K562 (cell line): ENCODE measurements around the gene ELF1. TPM values are rescaled to one million over a fixed set of nuclear protein-coding genes. Genes with fewer than 3 reads are reported as not detected.

Experiments
- CEBPB ChIP-seq: fragments of 450-650 bp; IDR thresholded peaks from 2 replicates; pipeline ENCODE4 v1.6.1; 2016; ENCODE audit warnings: missing genetic modification characterization, missing compliant biosample characterization
- CHD4 ChIP-seq: fragments of 200-600 bp; sonication (generic); IDR thresholded peaks from 3 replicates; pipeline ENCODE4 v1.6.1; 2012; ENCODE audit warnings: low read depth, mild to moderate bottlenecking, mixed read lengths, low read length, inconsistent platforms; ENCODE audit not compliant: insufficient read depth, insufficient replicate concordance, poor library complexity, severe bottlenecking
- HINFP ChIP-seq: fragments of 450-650 bp; conservative IDR thresholded peaks from 2 replicates; pipeline ENCODE4 v1.6.1; 2016; ENCODE audit warnings: missing genetic modification characterization, low read depth, mild to moderate bottlenecking, control low read depth, missing compliant biosample characterization
- HSF4 ChIP-seq: fragments of 250-450 bp; sonication (Bioruptor Pico); IDR thresholded peaks from 2 replicates; pipeline ENCODE4 v2.1.2; 2022; ENCODE audit warnings: mild to moderate bottlenecking, moderate library complexity, borderline replicate concordance
- KDM2B ChIP-seq: fragments of 250-450 bp; sonication (Bioruptor Pico); IDR thresholded peaks from 2 replicates; pipeline ENCODE4 v1.8.0; 2021; ENCODE audit warnings: mild to moderate bottlenecking, moderate library complexity
- KDM4B ChIP-seq, 2 experiments: fragments of 450-650 bp in 1 of 2; sonication (generic) in 1 of 2; IDR thresholded peaks; 2 replicates each; pipeline ENCODE4 v1.6.1; 2016 to 2017; ENCODE audit warnings: borderline replicate concordance in 2 of 2, antibody characterized with exemption in 1 of 2, low read depth in 1 of 2, mild to moderate bottlenecking in 1 of 2
- MIER1 ChIP-seq: fragments of 450-650 bp; IDR thresholded peaks from 2 replicates; pipeline ENCODE4 v1.6.1; 2016; ENCODE audit warnings: antibody characterized with exemption, mild to moderate bottlenecking, low read depth
- NFATC3 ChIP-seq: fragments of 450-650 bp; IDR thresholded peaks from 2 replicates; pipeline ENCODE4 v1.6.1; 2017; ENCODE audit warnings: mild to moderate bottlenecking
- NR2C1 ChIP-seq, 2 experiments: fragments of 450-650 bp; IDR thresholded peaks; 2 replicates each; pipeline ENCODE4 v1.6.1; 2017; ENCODE audit warnings: mild to moderate bottlenecking in 2 of 2, antibody characterized with exemption in 1 of 2, inconsistent platforms in 1 of 2, missing compliant biosample characterization in 1 of 2, missing genetic modification characterization in 1 of 2
- PATZ1 ChIP-seq: fragments of 250-450 bp; sonication (Bioruptor Pico); IDR thresholded peaks from 2 replicates; pipeline ENCODE4 v1.5.0; 2020; ENCODE audit warnings: mild to moderate bottlenecking, borderline replicate concordance
- POLR2AphosphoS2 ChIP-seq: IDR thresholded peaks from 2 replicates; pipeline ENCODE4 v1.6.1; 2012; ENCODE audit warnings: low read length, improper control_type of control experiment
- PRMT5 ChIP-seq: sonication (generic); formaldehyde crosslinking; IDR thresholded peaks from 2 replicates; pipeline ENCODE4 v1.5.0; 2020; ENCODE audit warnings: missing genetic modification reagents
- RAD21 ChIP-seq, 2 experiments: fragments of 250-450 bp in 1 of 2; fragments of 450-650 bp in 1 of 2; sonication (Bioruptor Pico) in 1 of 2; formaldehyde crosslinking in 1 of 2; IDR thresholded peaks in 1 of 2; conservative IDR thresholded peaks in 1 of 2; 2 replicates each; pipeline versions ENCODE4 v1.4.0 to v1.8.0; 2020 to 2022; ENCODE audit warnings: mild to moderate bottlenecking in 2 of 2, moderate library complexity in 1 of 2
- RBM14 ChIP-seq: fragments of 200-400 bp; formaldehyde crosslinking; IDR thresholded peaks from 2 replicates; pipeline ENCODE4 v1.6.1; 2018; ENCODE audit warnings: low read depth, mild to moderate bottlenecking, low read length, moderate library complexity, borderline replicate concordance; ENCODE audit not compliant: insufficient read depth
- RBM17 ChIP-seq: fragments of 200-400 bp; formaldehyde crosslinking; IDR thresholded peaks from 2 replicates; pipeline ENCODE4 v1.6.1; 2017; ENCODE audit warnings: low read depth, mild to moderate bottlenecking, low read length, borderline replicate concordance
- SMC3 ChIP-seq: conservative IDR thresholded peaks from 2 replicates; pipeline ENCODE4 v1.6.1; 2011; ENCODE audit warnings: low read depth, low read length, improper control_type of control experiment; ENCODE audit not compliant: insufficient read depth
- SUPT5H ChIP-seq: fragments of 450-650 bp; IDR thresholded peaks from 2 replicates; pipeline ENCODE4 v1.6.1; 2016
- TAF9B ChIP-seq: fragments of 450-650 bp; IDR thresholded peaks from 2 replicates; pipeline ENCODE4 v1.6.1; 2018; ENCODE audit warnings: mild to moderate bottlenecking; ENCODE audit not compliant: partially characterized antibody
- TGIF2 ChIP-seq: sonication (generic); formaldehyde crosslinking; IDR thresholded peaks from 2 replicates; pipeline ENCODE4 v1.8.1; 2022; ENCODE audit warnings: mild to moderate bottlenecking, missing genetic modification reagents, moderate library complexity
- ZNF41 ChIP-seq: fragments of 250-450 bp; sonication (Bioruptor Pico); conservative IDR thresholded peaks from 2 replicates; pipeline ENCODE4 v1.4.0; 2020; ENCODE audit warnings: mild to moderate bottlenecking
- ZNF586 ChIP-seq: fragments of 450-650 bp; formaldehyde crosslinking; conservative IDR thresholded peaks from 2 replicates; pipeline ENCODE4 v1.4.0; 2020; ENCODE audit warnings: mild to moderate bottlenecking, moderate library complexity
- ZNF695 ChIP-seq: fragments of 450-650 bp; formaldehyde crosslinking; IDR thresholded peaks from 2 replicates; pipeline ENCODE4 v1.4.0; 2020; ENCODE audit warnings: mild to moderate bottlenecking, moderate library complexity
- ZNF696 ChIP-seq: fragments of 250-450 bp; sonication (Bioruptor Pico); conservative IDR thresholded peaks from 2 replicates; pipeline ENCODE4 v1.4.0; 2020; ENCODE audit warnings: mild to moderate bottlenecking, moderate library complexity
- polyA plus RNA-seq, 8 experiments: library from polyadenylated mRNA; depleted of rRNA in 4 of 8; stranded (reverse) in 5 of 8; unstranded in 3 of 8; fragments of >200 nt; fragmentation: Nextera tagmentation in 2 of 8; fragmentation: Illumina TruSeq in 1 of 8; extraction: Ambion mirVana in 2 of 8; extraction: Trizol in 1 of 8; gene quantifications; 2 replicates each; pipeline versions ENCODE4 v1.2.1 to v1.2.3, GENCODE V29; 2011 to 2014; ENCODE audit warnings: inconsistent platforms in 1 of 8, missing spikeins in 1 of 8
- total RNA-seq, 7 experiments: library from RNA; depleted of rRNA in 6 of 7; stranded (reverse); fragments of >200 nt in 6 of 7; fragmentation: Illumina TruSeq in 2 of 7; extraction: Trizol in 2 of 7; gene quantifications; 2 replicates each; pipeline versions ENCODE4 v1.2.1 to v1.2.3, GENCODE V29; 2011 to 2021; ENCODE audit warnings: low replicate concordance in 1 of 7
- TF ChIP-seq, protein P1 (sequence below): fragments of 450-650 bp; IDR thresholded peaks from 2 replicates; pipeline ENCODE4 v1.6.1; 2016; ENCODE audit warnings: antibody characterized with exemption

ELF1 gene
- total and polyA plus RNA-seq, 9 of the 15 experiments (the other 6 are each of a cell fraction or from before 2014, with no cell fraction given) = 24.7 to 54.4 (median 33.4) TPM

- TF ChIP-seq, protein P1, sequence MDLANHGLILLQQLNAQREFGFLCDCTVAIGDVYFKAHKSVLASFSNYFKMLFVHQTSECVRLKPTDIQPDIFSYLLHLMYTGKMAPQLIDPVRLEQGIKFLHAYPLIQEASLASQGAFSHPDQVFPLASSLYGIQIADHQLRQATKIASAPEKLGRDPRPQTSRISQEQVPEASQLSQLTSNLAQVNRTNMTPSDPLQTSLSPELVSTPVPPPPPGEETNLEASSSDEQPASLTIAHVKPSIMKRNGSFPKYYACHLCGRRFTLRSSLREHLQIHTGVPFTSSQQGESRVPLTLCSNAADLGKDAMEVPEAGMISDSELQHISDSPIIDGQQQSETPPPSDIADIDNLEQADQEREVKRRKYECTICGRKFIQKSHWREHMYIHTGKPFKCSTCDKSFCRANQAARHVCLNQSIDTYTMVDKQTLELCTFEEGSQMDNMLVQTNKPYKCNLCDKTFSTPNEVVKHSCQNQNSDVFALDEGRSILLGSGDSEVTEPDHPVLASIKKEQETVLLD = no peak
- TF ChIP-seq ZNF41 (CRISPR knock-in tag) = no peak
- no peak for TF ChIP-seq CHD4
- TF ChIP-seq PATZ1 (CRISPR knock-in tag) = no peak
- no peak for TF ChIP-seq HINFP (tag)
- peak; percentile 73 for TF ChIP-seq TAF9B
- TF ChIP-seq NFATC3 = no peak
- TF ChIP-seq TGIF2 (CRISPR knock-in tag) = no peak
- no peak for TF ChIP-seq NR2C1 (IDR thresholded peaks at IDR 0.05)
- TF ChIP-seq NR2C1 (tag; IDR thresholded peaks at IDR 0.05) = no peak
- no peak for TF ChIP-seq CEBPB (tag)
- no peak for TF ChIP-seq POLR2AphosphoS2
- TF ChIP-seq RBM17 = no peak
- no peak for TF ChIP-seq RBM14
- TF ChIP-seq SMC3 = no peak
- TF ChIP-seq ZNF696 (CRISPR knock-in tag) = no peak
- no peak for TF ChIP-seq RAD21 (CRISPR knock-in tag; conservative IDR thresholded peaks at IDR 0.05 in 1 of 2, IDR thresholded peaks at IDR 0.05 in 1 of 2)
- no peak for TF ChIP-seq HSF4 (CRISPR knock-in tag)
- 0 out of 2 replicates have a peak, but pooled peaks have one; percentile 40 for TF ChIP-seq ZNF586 (CRISPR knock-in tag)
- no peak for TF ChIP-seq KDM4B (IDR thresholded peaks at IDR 0.05; ENCODE audit: borderline replicate concordance in 2 of 2, low read depth in 1 of 2)
- TF ChIP-seq MIER1 = no peak
- TF ChIP-seq PRMT5 (CRISPR knock-in tag) = no peak
- TF ChIP-seq KDM2B (CRISPR knock-in tag) = no peak
- no peak for TF ChIP-seq ZNF695
- TF ChIP-seq SUPT5H = peak; percentile 68
Measured at GRCh38 chr13:41019011-41019487, at the start of gene ELF1 (continued).
